Measurements from ENCODE around the gene ATG10. TPM values are rescaled to one million over a fixed set of nuclear protein-coding genes. Genes with fewer than 3 reads are reported as not detected.

ATG10 gene
- total and polyA plus RNA-seq, 2 of the 13 experiments (the other 11 are each of a cell fraction or from before 2014, with no cell fraction given) = 2.0 to 5.7 TPM

DNA sequence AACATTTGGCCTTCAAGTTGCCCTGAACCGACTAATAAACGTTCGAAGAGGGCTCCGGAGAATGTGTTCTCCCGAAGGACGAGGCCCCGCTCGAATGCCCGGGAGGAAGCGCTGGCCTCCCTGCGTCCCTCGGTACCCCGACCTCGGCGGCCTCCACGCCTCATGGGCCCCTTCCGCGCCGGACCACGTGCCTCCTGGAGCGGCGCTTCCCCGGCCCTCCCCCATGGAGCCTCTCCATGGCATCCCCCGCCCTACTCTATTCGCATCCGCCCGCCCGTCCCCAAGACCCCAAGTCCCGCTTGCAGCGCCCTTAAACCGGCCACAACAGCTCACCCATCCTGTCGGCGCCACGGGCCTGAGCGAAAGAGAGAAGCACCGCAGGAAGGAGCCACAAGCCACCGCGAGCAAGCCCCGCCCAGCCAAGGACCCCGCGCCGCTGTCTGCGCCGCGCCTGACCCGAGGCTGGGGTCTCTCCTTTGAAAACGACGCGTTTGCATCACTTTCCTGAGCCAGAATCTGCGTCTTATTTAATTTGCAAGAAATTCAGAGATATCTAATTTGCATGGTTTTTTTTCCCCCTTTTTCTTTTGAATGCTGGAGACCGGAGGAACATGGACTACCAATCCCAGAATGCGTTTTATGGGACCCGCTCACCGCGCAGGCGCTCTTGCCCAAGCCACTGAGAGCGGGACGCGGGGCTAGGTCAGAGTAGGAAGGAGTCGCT lies 306.3 kb downstream of the ATG10 start, which contains the start of gene RPS23 (continued):
- TF ChIP-seq HDAC1 (CRISPR knock-in tag; IDR thresholded peaks at IDR 0.05) (peak; percentile 54), IRF9 (CRISPR knock-in tag; IDR thresholded peaks at IDR 0.05; ENCODE audit: borderline replicate concordance) (no peak), NCOA1 (CRISPR knock-in tag; IDR thresholded peaks at IDR 0.05) (no peak), ZBTB40 (IDR thresholded peaks at IDR 0.05) (no peak), ZBTB40 (CRISPR knock-in tag; IDR thresholded peaks at IDR 0.05) (peak; percentile 60; the same call in 1 of the 2 replicates), PRDM15 (CRISPR knock-in tag; IDR thresholded peaks at IDR 0.05) (peak; percentile 66; the same call in 1 of the 2 replicates), MLLT10 (CRISPR knock-in tag; IDR thresholded peaks at IDR 0.05) (no peak), STAG1 (CRISPR knock-in tag; IDR thresholded peaks at IDR 0.05) (no peak), ZNF577 (CRISPR knock-in tag; IDR thresholded peaks at IDR 0.05; ENCODE audit: borderline replicate concordance, low read depth) (no peak), ZNF703 (CRISPR knock-in tag; IDR thresholded peaks at IDR 0.05; ENCODE audit: borderline replicate concordance) (0 out of 2 replicates have a peak, but pooled peaks have one; percentile 57)
- TF ChIP-seq, protein P1, sequence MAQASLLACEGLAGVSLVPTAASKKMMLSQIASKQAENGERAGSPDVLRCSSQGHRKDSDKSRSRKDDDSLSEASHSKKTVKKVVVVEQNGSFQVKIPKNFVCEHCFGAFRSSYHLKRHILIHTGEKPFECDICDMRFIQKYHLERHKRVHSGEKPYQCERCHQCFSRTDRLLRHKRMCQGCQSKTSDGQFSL (CRISPR knock-in tag; IDR thresholded peaks at IDR 0.05) = peak; percentile 48; the same call in 1 of the 2 replicates
- TF ChIP-seq, protein P2, sequence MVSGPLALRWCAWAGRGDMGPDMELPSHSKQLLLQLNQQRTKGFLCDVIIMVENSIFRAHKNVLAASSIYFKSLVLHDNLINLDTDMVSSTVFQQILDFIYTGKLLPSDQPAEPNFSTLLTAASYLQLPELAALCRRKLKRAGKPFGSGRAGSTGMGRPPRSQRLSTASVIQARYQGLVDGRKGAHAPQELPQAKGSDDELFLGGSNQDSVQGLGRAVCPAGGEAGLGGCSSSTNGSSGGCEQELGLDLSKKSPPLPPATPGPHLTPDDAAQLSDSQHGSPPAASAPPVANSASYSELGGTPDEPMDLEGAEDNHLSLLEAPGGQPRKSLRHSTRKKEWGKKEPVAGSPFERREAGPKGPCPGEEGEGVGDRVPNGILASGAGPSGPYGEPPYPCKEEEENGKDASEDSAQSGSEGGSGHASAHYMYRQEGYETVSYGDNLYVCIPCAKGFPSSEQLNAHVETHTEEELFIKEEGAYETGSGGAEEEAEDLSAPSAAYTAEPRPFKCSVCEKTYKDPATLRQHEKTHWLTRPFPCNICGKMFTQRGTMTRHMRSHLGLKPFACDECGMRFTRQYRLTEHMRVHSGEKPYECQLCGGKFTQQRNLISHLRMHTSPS (CRISPR knock-in tag; IDR thresholded peaks at IDR 0.05; ENCODE audit: low read depth) = no peak; the same call in 1 of the 2 replicates
